Right cardiac atrium (tissue), 5 donors: ENCODE results near the gene SCARF1. TPM values are rescaled to one million over a fixed set of nuclear protein-coding genes. Genes with fewer than 3 reads are reported as not detected.

Source experiments
- ATAC-seq, 2 donors: fragments of 200-7000 bp; cut with Tn5 transposase; one replicate each; pipeline versions ENCODE4 v1.8.0 to v1.9.1; 2020; ENCODE audit warnings: moderate library complexity in 2 of 2, mild to moderate bottlenecking in 1 of 2
- DNase-seq, 3 donors: peaks; one replicate each; pipeline ENCODE4 v3.0.0-alpha.2; 2020
- H3K27ac ChIP-seq: one replicate; pipeline ENCODE4 v1.5.1; 2013; ENCODE audit warnings: mild to moderate bottlenecking, low read length, control low read depth, moderate library complexity
- H3K27me3 ChIP-seq: one replicate; pipeline ENCODE4 v1.6.1; 2013; ENCODE audit not compliant: control insufficient read depth, insufficient read depth
- H3K4me1 ChIP-seq: one replicate; pipeline ENCODE4 v1.6.1; 2013; ENCODE audit warnings: low read length; ENCODE audit not compliant: control insufficient read depth, insufficient read depth
- H3K4me3 ChIP-seq: one replicate; pipeline ENCODE4 v1.5.1; 2013; ENCODE audit warnings: low read length, control low read depth
- H3K9me3 ChIP-seq: one replicate; pipeline ENCODE4 v1.6.1; 2013; ENCODE audit warnings: low read length; ENCODE audit not compliant: control insufficient read depth
- WGBS: extraction: QIAGEN DNeasy Blood & Tissue Kit; methylation state at CpG from one replicate; pipeline ENCODE4 v1.1.7; 2013; 5-methylcytosine and 5-hydroxymethylcytosine counted together
- intact Hi-C, 4 donors: fragments of 100-400 bp; cut with DNase I; formaldehyde crosslinking; loops; one replicate each; pipeline versions ENCODE4 v1.11.0 to v1.14.0; 2022 to 2023
- polyA plus RNA-seq: library from polyadenylated mRNA; stranded (reverse); fragments of 200-250 nt; gene quantifications from one replicate; pipeline ENCODE4 v1.2.3, GENCODE V29; 2013
- total RNA-seq, 4 donors: library from RNA; stranded (reverse); fragmentation: NEBNext Ultra II Directional; extraction: Animal tissue kit (Norgen Biotek cat#: 25700); gene quantifications; one replicate each; pipeline ENCODE4 v1.2.1, GENCODE V29; 2021
- donor health status: healthy with polysubstance abuse.
- donor health status: DM: no; HTN: yes; CAD: no.
- donor health status: DM: no; HTN: no; CAD: no.
- donor health status: DM: no; HTN: yes; CAD: no; lungs with severe emphysema.
- donor health status: DM: yes; HTN: yes; CAD: no.

The SCARF1 gene
- total and polyA plus RNA-seq, 5 donors = 7.7 to 15.6 (median 12.4) TPM

DNA sequence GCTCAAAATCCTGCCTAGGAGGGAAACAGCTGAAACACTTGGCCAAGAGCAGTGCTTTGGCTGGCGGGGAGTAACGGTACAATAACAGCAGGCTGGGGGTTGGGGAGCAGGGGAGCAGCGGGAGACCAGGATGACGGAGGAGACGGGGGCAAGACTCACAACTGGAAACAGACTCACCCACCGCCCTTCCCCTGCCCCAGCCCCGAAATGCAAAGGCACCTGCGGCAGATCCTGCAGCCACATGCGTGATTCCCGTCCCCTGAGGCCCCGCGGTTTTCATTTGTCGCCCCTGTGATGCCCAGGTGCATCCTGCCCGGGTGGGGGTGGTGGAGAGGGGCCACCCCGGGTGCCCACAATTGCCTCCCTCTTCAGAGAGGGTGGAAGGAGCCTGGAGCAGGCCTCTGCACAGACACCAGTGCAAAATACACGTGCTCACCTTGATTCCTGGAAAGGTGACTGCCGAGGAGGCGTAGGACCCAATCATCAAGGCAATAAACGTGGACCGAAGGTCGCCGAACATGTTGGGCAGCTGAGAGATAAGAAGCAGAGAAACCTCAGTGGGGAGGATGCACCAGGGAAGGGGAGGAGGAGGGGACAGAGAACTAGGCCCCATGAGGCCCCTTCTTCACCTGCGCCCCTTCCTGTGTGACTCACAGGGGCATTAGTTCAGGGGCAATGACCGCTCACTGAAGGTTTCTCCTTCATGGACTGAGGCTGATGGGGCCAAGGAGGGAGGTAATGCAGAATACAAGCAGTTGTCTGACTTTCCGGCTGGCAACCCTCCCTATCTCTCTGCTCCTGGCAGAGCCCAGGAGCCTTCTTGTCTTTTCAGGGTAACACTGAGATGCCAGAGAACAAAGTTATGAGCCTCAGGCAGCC lies 52.5 kb downstream of the SCARF1 start:
- no peak overlapping the region for H3K27ac ChIP-seq
- no peaks in the 10 kb centered on the region for H3K9me3 ChIP-seq
- H3K4me3 ChIP-seq = no peak overlapping the region
- peaks cover 2% of the 10 kb centered on the region for H3K4me1 ChIP-seq
- H3K27me3 ChIP-seq = no peaks in the 10 kb centered on the region
- no peak for ATAC-seq
- 77% methylated on average over 25 of the region's 25 CpGs for WGBS
- no peak for DNase-seq
- intact Hi-C loops = no loop called here

DNA sequence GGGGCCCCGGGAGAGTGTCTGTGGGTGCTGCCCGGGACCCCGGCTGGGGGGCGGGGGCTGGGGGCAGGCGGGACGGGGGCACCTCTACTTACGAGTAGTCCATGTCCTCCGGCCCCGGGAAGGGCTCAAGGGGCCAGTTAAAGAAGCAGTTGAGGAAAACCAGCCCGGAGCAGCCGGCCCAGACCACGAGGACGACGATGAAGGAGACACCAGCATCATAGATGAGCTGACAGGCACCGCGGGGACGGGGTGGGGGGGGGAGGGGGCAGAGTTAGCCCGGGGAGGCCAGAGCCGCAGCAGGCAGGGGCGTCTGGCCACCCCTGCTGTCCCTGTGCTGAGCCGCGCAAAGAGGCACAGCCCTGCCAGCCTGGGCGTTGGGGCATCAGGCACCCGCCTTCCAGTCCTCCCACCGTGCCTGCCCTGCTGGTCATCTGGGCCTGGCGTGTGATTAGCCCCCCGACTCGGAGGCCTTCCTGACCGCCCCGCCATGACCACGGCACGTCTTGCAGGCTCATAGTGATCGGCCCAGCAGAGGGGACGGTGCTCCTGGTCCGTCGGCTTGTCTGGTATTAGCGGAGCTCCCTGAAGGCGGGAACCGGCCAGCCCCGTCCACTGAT lies 54.0 kb downstream of the SCARF1 start:
- Histone ChIP-seq H3K27me3 (no peaks in the 10 kb centered on the region), H3K9me3 (no peaks in the 10 kb centered on the region), H3K27ac (no peak overlapping the region), H3K4me3 (no peak overlapping the region), H3K4me1 (peaks cover 2% of the 10 kb centered on the region)
- ATAC-seq = no peak
- intact Hi-C loops = no loop called here
- 90% methylated on average over 40 of the region's 40 CpGs for WGBS
- DNase-seq = no peak

DNA sequence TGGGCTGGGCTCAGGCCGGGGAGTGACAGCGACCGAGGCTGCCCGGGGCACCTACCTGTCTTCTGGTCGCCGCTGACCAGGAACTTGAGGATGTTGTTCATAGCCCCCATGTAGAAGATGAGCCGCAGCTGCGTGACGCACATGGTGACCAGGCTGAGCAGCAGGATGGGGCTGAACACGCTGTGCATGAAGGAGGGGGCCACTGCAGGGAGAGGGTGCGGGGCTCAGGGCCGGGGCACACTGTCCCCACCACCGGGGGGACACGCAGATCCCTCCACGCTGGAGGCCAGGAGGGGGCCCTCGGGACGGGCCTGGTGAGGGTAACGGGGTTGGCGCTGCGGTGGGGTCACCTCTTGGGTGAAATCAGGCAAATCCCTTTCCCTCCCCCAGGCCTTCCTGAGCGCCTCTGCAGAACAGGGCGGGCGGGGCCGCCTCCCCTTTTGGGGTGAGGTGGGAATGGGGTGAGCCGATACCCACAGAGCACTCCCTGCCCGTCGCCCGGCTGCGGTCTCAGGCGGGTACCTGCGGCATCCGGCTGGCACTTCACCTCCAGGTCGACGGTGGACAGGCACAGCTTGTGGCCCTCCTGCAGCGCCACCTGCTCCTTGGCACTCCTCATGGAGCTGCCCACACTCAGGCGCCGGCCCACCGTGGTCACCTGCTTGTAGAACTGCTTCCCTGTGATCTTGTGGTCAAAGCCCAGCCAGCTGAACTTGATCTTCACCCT lies 54.6 kb downstream of the SCARF1 start:
- intact Hi-C loops = no loop called here
- Histone ChIP-seq H3K4me3 (no peak overlapping the region), H3K27me3 (no peaks in the 10 kb centered on the region), H3K4me1 (peaks cover 2% of the 10 kb centered on the region), H3K27ac (peak overlapping the region; percentile 34), H3K9me3 (no peaks in the 10 kb centered on the region)
- DNase-seq (no peak), ATAC-seq (peak; percentile 16 to 21)
- 86% methylated on average over 38 of the region's 38 CpGs for WGBS

DNA sequence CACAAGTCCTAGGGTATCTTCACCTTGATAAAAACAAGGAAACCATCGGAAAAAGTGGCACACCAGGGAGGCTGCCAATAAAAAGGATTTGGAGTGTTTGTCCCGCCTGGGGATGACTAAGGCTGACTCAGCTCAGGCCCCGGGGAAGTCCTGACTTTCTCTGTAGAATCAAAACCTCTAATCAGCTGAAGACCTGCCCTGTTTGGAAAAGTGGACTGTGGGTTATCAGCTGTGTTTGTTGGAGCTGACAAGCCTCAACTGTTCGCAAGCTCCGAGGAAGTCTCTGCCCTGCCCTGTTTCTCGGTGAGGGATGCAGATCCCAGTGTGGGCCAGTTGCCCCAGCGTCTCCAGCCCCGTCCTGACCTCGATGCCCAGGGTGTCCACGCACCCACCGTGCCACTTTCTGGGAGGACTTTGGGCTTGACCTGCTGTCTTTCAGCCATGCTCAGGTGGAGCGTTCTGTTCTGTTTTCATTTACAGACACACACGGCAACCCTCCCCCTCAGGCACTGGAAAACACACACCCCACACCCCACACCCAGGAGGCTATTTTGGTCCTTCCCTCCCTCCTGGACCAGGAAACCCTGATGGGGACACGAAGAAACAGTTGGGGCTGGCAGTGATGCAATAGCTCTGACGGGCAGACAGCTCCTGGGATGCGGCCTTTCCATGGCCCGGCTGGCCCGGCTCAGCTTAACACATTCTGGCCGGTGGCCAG lies 55.3 kb downstream of the SCARF1 start:
- intact Hi-C loops = no loop called here
- H3K4me3 ChIP-seq = no peak overlapping the region
- whole genome bisulfite sequencing = 36% methylated on average over 19 of the region's 19 CpGs
- H3K27ac ChIP-seq = peak overlapping the region; percentile 96
- peaks cover 2% of the 10 kb centered on the region for H3K4me1 ChIP-seq
- no peaks in the 10 kb centered on the region for H3K9me3 ChIP-seq
- H3K27me3 ChIP-seq = no peaks in the 10 kb centered on the region
- peak; percentile 85 to 89 (median 86) for DNase-seq
- ATAC-seq = peak; percentile 88 to 89

DNA sequence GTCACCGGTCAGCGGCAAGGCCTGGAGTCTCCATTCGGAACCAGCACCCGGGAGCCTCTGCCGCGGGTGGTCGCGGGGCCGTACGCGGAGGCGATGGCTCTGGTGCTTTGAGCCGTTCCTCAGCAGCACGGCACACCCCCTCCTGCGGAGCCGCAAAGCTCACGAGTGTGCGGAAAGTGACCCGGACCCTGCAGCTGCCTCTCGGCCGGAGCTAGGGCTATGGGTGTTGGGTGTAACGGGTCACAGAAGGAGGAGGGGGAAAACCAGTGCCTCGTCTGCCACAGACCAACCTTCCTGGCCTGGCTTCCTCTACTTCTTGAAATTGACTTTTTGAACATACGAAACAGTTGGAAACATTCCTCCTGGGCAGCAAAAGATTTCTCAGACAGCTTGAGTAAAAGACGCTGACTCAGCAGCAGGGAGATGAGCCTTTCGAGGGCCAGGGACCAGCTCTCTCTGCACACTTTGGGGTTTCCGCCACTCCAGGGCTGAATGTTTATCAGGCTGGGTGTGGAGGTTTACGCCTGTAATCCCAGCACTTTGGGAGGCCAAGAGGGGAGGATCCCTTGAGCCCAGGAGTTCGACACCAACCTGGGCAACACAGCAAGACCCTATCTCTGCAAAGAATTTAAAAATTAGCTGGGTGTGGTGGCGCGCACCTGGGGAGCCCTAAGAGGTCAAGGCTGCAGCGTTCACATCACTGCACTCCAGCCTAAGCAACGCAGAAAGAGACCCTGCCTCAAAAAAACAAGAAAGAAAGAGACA lies 56.5 kb downstream of the SCARF1 start:
- intact Hi-C loops = no loop called here
- no peak overlapping the region for H3K4me3 ChIP-seq
- no peak overlapping the region for H3K27ac ChIP-seq
- peaks cover 2% of the 10 kb centered on the region for H3K4me1 ChIP-seq
- H3K9me3 ChIP-seq = no peaks in the 10 kb centered on the region
- no peak for DNase-seq
- no peaks in the 10 kb centered on the region for H3K27me3 ChIP-seq
- 91% methylated on average over 33 of the region's 33 CpGs for WGBS
- no peak for ATAC-seq

DNA sequence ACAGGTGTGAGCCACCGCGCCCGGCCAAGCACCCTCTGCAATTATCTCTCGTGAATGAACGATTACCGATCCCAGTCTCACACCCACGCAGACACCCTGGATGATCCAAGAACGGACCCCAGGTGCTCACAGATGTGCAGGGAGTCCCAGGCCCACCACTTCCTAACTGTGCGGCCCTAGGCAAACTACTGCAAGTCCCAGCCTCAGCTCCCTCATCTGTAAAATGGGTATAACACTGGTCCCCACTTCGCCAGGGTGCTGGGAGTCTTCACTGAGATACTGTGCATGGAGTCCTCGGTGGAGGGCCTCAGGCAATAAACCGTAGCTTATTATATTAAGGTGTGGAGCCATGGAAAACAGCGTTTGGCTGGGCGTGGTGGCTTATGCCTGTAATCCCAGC lies 61.4 kb downstream of the SCARF1 start:
- ATAC-seq = no peak
- no peaks in the 10 kb centered on the region for H3K27me3 ChIP-seq
- no peaks in the 10 kb centered on the region for H3K9me3 ChIP-seq
- WGBS = 95% methylated on average over 14 of the region's 14 CpGs
- intact Hi-C loops = loop anchor here in 1 of 4 donors (5.0 kb wide), 1 partner anchor 58 kb away; no protein-coding TSS in a partner anchor
- no peak overlapping the region for H3K4me3 ChIP-seq
- DNase-seq = no peak
- no peaks in the 10 kb centered on the region for H3K4me1 ChIP-seq
- no peak overlapping the region for H3K27ac ChIP-seq

Other genes starting within 250 kb of the SCARF1 start
- gene YWHAE, start 245.5 kb downstream of the SCARF1 start, total RNA-seq = 100 to 1,000 TPM; 484 to 570 (median 535) TPM
- gene YWHAE, start 245.5 kb downstream of the SCARF1 start, polyA plus RNA-seq = 366 TPM
- 10 to 100 TPM; 33.9 to 44.8 (median 38.9) TPM for gene CRK, start 189.5 kb downstream of the SCARF1 start, total RNA-seq
- 21.3 TPM for gene CRK, start 189.5 kb downstream of the SCARF1 start, polyA plus RNA-seq
- gene MYO1C, start 153.0 kb downstream of the SCARF1 start, total RNA-seq = 100 to 1,000 TPM; 149 to 185 (median 180) TPM
- 78.9 TPM for gene MYO1C, start 153.0 kb downstream of the SCARF1 start, polyA plus RNA-seq
- 10 to 100 TPM; 28.7 to 34.7 (median 32.4) TPM for gene INPP5K, start 129.1 kb downstream of the SCARF1 start, total RNA-seq
- 21.4 TPM for gene INPP5K, start 129.1 kb downstream of the SCARF1 start, polyA plus RNA-seq
- gene PITPNA, start 82.9 kb downstream of the SCARF1 start, total RNA-seq = 10 to 100 TPM; 46.5 to 63.5 (median 53.6) TPM
- gene PITPNA, start 82.9 kb downstream of the SCARF1 start, polyA plus RNA-seq = 19.6 TPM
- 1 to 10 TPM; 4.2 to 6.7 (median 5.6) TPM for gene SLC43A2, start 16.9 kb downstream of the SCARF1 start, total RNA-seq
- 3.4 TPM for gene SLC43A2, start 16.9 kb downstream of the SCARF1 start, polyA plus RNA-seq
- gene RILP, start 4.1 kb upstream of the SCARF1 start, total RNA-seq = 10 to 100 TPM; 31.0 to 54.4 (median 48.1) TPM
- gene RILP, start 4.1 kb upstream of the SCARF1 start, polyA plus RNA-seq = 75.1 TPM
- gene PRPF8, start 39.1 kb upstream of the SCARF1 start, total RNA-seq = 100 to 1,000 TPM; 134 to 187 (median 152) TPM
- 72.1 TPM for gene PRPF8, start 39.1 kb upstream of the SCARF1 start, polyA plus RNA-seq
- gene TLCD2, start 64.6 kb upstream of the SCARF1 start, total RNA-seq = 1 to 10 TPM; 1.9 to 6.1 (median 2.3) TPM
- 1.5 TPM for gene TLCD2, start 64.6 kb upstream of the SCARF1 start, polyA plus RNA-seq
- gene WDR81, start 79.0 kb upstream of the SCARF1 start, total RNA-seq = 10 to 100 TPM in 3 of 4 donors, 1 to 10 TPM in 1; 9.2 to 11.2 (median 11.0) TPM
- 10.2 TPM for gene WDR81, start 79.0 kb upstream of the SCARF1 start, polyA plus RNA-seq
- 1 to 10 TPM in 3 of 4 donors, under 1 TPM in 1; 0.45 to 2.1 (median 1.2) TPM for gene SERPINF2, start 97.1 kb upstream of the SCARF1 start, total RNA-seq
- 1.1 TPM for gene SERPINF2, start 97.1 kb upstream of the SCARF1 start, polyA plus RNA-seq
- gene SERPINF1, start 116.3 kb upstream of the SCARF1 start, total RNA-seq = 100 to 1,000 TPM; 160 to 288 (median 264) TPM
- gene SERPINF1, start 116.3 kb upstream of the SCARF1 start, polyA plus RNA-seq = 215 TPM
- gene SMYD4, start 184.2 kb upstream of the SCARF1 start, total RNA-seq = 10 to 100 TPM; 10.3 to 14.6 (median 11.4) TPM
- 6.5 TPM for gene SMYD4, start 184.2 kb upstream of the SCARF1 start, polyA plus RNA-seq
- 100 to 1,000 TPM in 1 of 4 donors, 10 to 100 TPM in 3; 68.1 to 103 (median 81.6) TPM for gene RPA1, start 184.3 kb upstream of the SCARF1 start, total RNA-seq
- 28.0 TPM for gene RPA1, start 184.3 kb upstream of the SCARF1 start, polyA plus RNA-seq